ENCODE data around the gene PTPN9.

Gene PTPN9

DNA sequence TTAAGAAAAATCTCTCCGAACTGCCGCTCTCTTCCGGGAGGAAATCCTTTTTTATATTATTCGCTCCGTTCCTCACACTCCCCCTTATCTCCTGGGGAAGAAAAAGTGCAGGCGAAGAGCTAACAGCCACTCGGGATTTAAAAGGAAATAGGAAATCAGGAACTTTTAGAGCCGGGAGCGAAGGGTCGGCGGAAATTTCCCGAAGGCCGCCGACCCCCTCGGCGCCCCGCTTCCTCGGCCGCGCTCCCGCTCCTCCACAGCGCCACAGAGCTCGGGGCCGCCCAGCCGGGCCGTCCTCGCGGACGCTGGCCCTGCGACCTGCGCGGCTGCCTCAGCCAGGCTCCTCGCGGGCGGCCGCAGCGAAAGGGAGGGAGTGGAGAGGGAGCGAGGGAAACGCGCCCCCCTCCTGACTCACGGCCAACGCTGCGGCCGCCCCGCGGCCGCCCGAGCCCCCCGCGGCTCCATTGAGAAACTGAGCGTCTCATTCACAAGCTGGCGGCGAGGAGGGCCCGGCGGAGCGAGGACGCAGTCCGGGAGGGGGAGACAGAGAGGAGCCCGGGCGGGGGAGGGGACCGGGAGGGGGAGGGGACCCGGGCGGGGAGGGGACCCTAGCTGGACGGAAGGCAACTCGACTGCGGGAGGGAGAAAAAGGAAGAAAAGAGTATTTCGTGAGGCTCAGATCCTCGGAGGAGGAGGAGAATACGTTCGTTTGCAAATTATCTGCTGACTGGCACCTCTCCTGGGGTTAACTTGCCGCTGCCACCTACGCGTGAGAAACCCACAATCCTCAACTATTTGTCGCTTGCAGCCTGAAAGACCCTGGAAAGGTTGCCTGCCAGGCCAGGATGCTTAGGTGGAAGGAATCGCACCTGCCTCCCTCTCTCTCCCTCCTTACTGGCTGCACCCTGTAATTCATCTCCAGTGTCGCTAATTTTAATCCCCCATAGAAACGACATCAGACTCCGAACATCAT, at the start of gene PTPN9:
Gene PTPN9, minus strand, starts transcription at position 368 of the 973 bp plus-strand sequence. CDS start 539 bp downstream, outside the sequence.
- TF ChIP-seq, protein P1, sequence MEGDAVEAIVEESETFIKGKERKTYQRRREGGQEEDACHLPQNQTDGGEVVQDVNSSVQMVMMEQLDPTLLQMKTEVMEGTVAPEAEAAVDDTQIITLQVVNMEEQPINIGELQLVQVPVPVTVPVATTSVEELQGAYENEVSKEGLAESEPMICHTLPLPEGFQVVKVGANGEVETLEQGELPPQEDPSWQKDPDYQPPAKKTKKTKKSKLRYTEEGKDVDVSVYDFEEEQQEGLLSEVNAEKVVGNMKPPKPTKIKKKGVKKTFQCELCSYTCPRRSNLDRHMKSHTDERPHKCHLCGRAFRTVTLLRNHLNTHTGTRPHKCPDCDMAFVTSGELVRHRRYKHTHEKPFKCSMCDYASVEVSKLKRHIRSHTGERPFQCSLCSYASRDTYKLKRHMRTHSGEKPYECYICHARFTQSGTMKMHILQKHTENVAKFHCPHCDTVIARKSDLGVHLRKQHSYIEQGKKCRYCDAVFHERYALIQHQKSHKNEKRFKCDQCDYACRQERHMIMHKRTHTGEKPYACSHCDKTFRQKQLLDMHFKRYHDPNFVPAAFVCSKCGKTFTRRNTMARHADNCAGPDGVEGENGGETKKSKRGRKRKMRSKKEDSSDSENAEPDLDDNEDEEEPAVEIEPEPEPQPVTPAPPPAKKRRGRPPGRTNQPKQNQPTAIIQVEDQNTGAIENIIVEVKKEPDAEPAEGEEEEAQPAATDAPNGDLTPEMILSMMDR (conservative IDR thresholded peaks at IDR 0.05; ENCODE audit: low read depth, low read length): peak; percentile 31
- peak; percentile 26 for DNase-seq (ENCODE audit: low read depth)
- H3K4me3 ChIP-seq (ENCODE audit: low read length): peak within 1 kb of the TSS; percentile 62

DNA sequence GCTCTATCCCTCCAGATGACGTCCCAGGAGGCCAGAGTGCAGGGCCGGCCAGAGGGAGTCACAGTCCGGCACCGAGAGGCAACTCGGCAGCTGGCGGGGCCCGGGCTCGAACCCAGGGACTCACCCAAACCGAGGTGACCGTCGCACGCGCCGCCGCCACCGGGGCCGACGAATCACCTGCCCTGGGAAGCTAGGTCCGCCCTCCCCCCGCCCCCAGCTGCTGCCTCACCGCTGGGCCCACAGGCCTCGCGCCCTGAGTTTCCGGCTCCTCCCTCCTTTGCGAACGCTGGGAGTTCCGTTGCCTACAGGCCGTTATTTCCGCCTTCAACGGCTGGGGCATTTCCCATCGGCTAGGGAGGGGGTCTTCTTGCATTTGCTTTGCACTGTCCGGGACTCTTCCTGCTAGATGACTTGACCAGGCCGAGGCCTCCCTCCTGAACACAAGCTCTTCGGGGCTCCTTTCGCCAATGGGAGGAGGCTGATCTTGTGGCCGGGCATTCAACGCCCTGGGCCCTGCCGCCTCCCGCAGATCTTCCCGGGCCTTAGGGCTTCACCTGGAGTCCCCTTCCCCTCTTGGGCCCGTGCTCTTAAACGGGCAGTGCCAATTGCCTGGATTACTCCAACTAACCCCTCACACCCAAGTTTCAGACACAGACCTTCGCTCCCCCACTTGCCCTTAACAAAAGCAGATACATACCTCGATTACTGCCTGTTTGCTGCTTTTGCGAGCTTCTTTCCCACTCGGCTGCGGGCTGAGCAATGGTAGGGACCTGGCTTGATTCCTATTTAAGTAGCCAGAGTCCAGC, 46.6 kb upstream of the PTPN9 start, which contains the start of gene SNUPN:
Gene SNUPN, minus strand, starts transcription at position 184 of the 806 bp plus-strand sequence. CDS start 4,674 bp downstream, outside the sequence.
- peak within 1 kb of the TSS; percentile 71 for H3K4me3 ChIP-seq (ENCODE audit: low read length)
- TF ChIP-seq, protein P1 (conservative IDR thresholded peaks at IDR 0.05; ENCODE audit: low read depth, low read length): no peak
- DNase-seq (ENCODE audit: low read depth): peak; percentile 61

DNA sequence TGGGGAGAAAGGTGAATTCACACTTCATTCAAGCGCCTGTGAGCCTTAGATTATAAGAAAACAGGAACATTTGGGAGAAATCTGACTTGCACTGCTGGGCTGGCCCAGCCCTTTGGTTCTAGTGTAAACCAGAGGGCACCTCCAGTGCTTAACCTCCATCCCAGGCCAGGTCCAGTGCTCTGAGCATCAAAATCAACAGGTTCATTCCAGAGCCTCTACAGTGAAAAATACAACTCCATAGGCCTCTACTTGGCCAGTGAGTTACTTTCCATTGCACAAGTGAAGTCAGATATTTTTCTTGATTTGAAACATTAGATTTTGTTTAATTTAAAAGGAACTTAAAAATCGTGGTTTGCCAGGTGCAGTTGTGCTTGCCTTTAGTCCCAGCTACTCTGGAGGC, 43.4 kb upstream of the PTPN9 start:
- no peak overlapping the region for H3K4me3 ChIP-seq (ENCODE audit: low read length)

DNA sequence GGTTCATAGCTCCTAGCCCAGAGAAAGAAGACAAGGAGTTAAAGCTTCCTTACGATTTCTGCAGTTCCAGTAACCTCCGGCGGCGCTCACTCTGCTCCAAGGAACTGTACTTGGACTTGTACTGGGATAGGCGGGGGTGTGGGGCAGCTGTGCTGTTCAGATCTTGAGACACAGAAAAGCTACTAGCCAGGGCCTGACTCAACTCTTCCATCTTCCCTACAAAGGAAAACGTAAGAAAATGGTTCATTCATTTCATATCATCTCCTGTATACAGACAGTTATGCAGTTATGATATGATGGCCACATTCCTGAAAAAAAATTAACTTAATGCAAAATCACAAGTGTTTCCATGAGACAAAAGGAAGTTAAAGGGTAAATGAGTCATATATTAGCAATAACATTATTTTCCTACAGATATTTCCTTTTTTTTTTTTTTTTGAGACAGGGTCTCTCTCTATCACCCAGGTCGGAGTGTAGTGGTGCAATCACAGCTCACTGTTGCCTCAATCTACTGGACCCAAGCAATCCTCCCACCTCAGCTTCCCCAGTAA, 41.8 kb upstream of the PTPN9 start:
- no peak for DNase-seq (ENCODE audit: low read depth)
- H3K4me3 ChIP-seq (ENCODE audit: low read length): no peak overlapping the region
- TF ChIP-seq, protein P1 (conservative IDR thresholded peaks at IDR 0.05; ENCODE audit: low read depth, low read length): no peak

More for the DNA sequence above, 43.4 kb upstream of the PTPN9 start:
- DNase-seq (ENCODE audit: low read depth): no peak
- TF ChIP-seq, protein P1 (conservative IDR thresholded peaks at IDR 0.05; ENCODE audit: low read depth, low read length): no peak

DNA sequence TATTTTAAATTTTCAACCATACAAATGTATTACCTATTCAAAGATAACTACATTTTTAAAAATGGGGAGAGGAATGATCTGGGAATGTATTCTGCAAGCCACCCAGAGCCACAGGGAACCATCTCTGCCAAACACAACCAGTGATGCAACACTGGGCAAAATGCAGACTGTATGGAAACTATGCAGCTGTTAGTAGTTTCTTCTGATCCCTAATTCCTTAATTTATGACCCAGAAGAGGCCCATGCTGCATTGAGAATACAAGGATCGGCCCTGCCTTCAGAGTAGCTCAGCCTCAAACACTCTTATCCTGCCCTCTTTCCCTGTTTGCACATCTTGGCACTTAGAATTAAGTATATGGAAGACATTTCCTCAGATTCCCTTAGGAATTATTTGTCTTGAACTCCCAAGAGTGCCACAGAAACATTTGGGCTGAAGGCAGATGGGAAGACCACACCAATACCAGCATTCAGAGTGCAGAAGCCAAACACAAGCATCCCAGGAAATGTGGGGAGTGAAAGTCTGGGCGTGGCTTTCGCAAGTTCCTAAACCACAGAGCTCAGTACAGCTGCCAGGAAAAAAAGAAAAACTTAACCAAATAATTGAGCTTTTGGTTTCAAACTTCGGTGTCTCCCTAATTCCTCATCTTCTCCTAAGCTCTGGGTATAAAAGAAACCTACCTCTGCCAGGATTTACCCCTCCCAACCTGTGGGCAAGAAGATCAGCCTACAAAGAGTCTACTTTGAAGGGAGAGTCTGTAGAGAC, 41.1 kb upstream of the PTPN9 start:
- TF ChIP-seq, protein P1 (conservative IDR thresholded peaks at IDR 0.05; ENCODE audit: low read depth, low read length): no peak
- no peak for DNase-seq (ENCODE audit: low read depth)
- no peak overlapping the region for H3K4me3 ChIP-seq (ENCODE audit: low read length)

DNA sequence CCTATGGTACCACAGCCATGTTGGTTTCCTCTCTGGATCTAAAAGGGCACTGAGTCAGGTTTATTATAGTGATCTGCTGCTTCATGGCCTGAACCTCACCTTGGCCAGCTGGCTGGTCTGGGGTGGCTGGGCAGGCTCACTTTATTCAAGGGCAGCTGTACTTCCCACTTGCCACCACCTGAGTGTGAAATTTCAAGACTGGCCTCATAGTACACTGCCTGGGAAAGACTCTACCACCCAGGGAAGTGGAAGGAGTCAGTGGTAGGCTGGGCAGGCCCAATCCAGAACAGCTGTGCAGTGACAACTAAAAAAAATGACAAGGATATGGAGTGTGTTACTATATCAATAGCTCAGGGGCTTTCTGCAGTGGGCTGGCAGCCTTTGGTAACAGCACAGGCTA, 37.7 kb upstream of the PTPN9 start:
- DNase-seq (ENCODE audit: low read depth): no peak
- H3K4me3 ChIP-seq (ENCODE audit: low read length): no peak overlapping the region
- TF ChIP-seq, protein P1 (conservative IDR thresholded peaks at IDR 0.05; ENCODE audit: low read depth, low read length): no peak
